ENCODE results near the gene VWA8.

Gene VWA8

GRCh38 chr13:41700790-41701310 is 260.1 kb downstream of the VWA8 start:
- Histone ChIP-seq H4K20me1 (ENCODE audit: insufficient read depth, low read length) (no peaks in the 10 kb centered on the region), H3K9me3 (replicated peaks; ENCODE audit: insufficient read depth, low read length) (no peaks in the 10 kb centered on the region), H3K9ac (ENCODE audit: low read length) (no peak overlapping the region), H3K4me2 (ENCODE audit: low read depth, low read length) (no peak overlapping the region), H3K27me3 (replicated peaks; ENCODE audit: insufficient read depth, low read length) (no peaks in the 10 kb centered on the region), H3K36me3 (replicated peaks; ENCODE audit: insufficient read depth, low read length) (no peaks in the 10 kb centered on the region), H3K4me1 (ENCODE audit: low read length) (no peaks in the 10 kb centered on the region), H2AFZ (ENCODE audit: low read length) (no peak overlapping the region), H3F3A (ENCODE audit: insufficient read depth, low read length) (no peaks in the 10 kb centered on the region), H3K9me2 (replicated peaks; ENCODE audit: insufficient read depth, low read length) (no peaks in the 10 kb centered on the region), H3K79me2 (ENCODE audit: low read length) (no peaks in the 10 kb centered on the region), H3K27ac (ENCODE audit: low read length) (no peak overlapping the region), H3K4me3 (ENCODE audit: low read length) (no peak overlapping the region)
- TF ChIP-seq EZH2 (optimal IDR thresholded peaks at IDR 0.05; ENCODE audit: low read depth, low read length) (no peak), EZH2phosphoT487 (IDR thresholded peaks at IDR 0.05; ENCODE audit: low read length) (no peak), CTCF (IDR thresholded peaks at IDR 0.05; ENCODE audit: low read length) (no peak)
- no peak for DNase-seq

- Histone ChIP-seq H3K4me2 (ENCODE audit: low read depth, low read length) (no peak overlapping the region), H4K20me1 (ENCODE audit: insufficient read depth, low read length) (no peaks in the 10 kb centered on the region), H3K4me3 (ENCODE audit: low read length) (no peak overlapping the region), H3K27me3 (replicated peaks; ENCODE audit: insufficient read depth, low read length) (no peaks in the 10 kb centered on the region), H2AFZ (ENCODE audit: low read length) (no peak overlapping the region), H3K9ac (ENCODE audit: low read length) (no peak overlapping the region), H3K79me2 (ENCODE audit: low read length) (no peaks in the 10 kb centered on the region), H3K9me3 (replicated peaks; ENCODE audit: insufficient read depth, low read length) (no peaks in the 10 kb centered on the region), H3K36me3 (replicated peaks; ENCODE audit: insufficient read depth, low read length) (no peaks in the 10 kb centered on the region), H3K27ac (ENCODE audit: low read length) (no peak overlapping the region), H3K9me2 (replicated peaks; ENCODE audit: insufficient read depth, low read length) (no peaks in the 10 kb centered on the region), H3K4me1 (ENCODE audit: low read length) (no peaks in the 10 kb centered on the region), H3F3A (ENCODE audit: insufficient read depth, low read length) (no peaks in the 10 kb centered on the region)
- no peak for DNase-seq
- TF ChIP-seq EZH2phosphoT487 (IDR thresholded peaks at IDR 0.05; ENCODE audit: low read length) (no peak), EZH2 (optimal IDR thresholded peaks at IDR 0.05; ENCODE audit: low read depth, low read length) (no peak), CTCF (IDR thresholded peaks at IDR 0.05; ENCODE audit: low read length) (no peak)
These were observed 261.1 kb downstream of the VWA8 start for GRCh38 chr13:41699759-41700158.

- Histone ChIP-seq H2AFZ (ENCODE audit: low read length) (no peak overlapping the region), H4K20me1 (ENCODE audit: insufficient read depth, low read length) (no peaks in the 10 kb centered on the region), H3K4me1 (ENCODE audit: low read length) (no peaks in the 10 kb centered on the region), H3K9ac (ENCODE audit: low read length) (no peak overlapping the region), H3K9me3 (replicated peaks; ENCODE audit: insufficient read depth, low read length) (no peaks in the 10 kb centered on the region), H3K9me2 (replicated peaks; ENCODE audit: insufficient read depth, low read length) (no peaks in the 10 kb centered on the region), H3K79me2 (ENCODE audit: low read length) (no peaks in the 10 kb centered on the region), H3K27me3 (replicated peaks; ENCODE audit: insufficient read depth, low read length) (no peaks in the 10 kb centered on the region), H3K4me2 (ENCODE audit: low read depth, low read length) (no peak overlapping the region), H3F3A (ENCODE audit: insufficient read depth, low read length) (no peaks in the 10 kb centered on the region), H3K27ac (ENCODE audit: low read length) (no peak overlapping the region), H3K36me3 (replicated peaks; ENCODE audit: insufficient read depth, low read length) (no peaks in the 10 kb centered on the region), H3K4me3 (ENCODE audit: low read length) (no peak overlapping the region)
- TF ChIP-seq EZH2 (optimal IDR thresholded peaks at IDR 0.05; ENCODE audit: low read depth, low read length) (no peak), EZH2phosphoT487 (IDR thresholded peaks at IDR 0.05; ENCODE audit: low read length) (no peak), CTCF (IDR thresholded peaks at IDR 0.05; ENCODE audit: low read length) (no peak)
- DNase-seq, result no peak
These were observed 263.3 kb downstream of the VWA8 start for GRCh38 chr13:41697578-41697977.
